RCC 7860 (cell line): ENCODE data around the gene MTERF1.
"Not testable (repeated sequence)": the region's sequence is repeated elsewhere in the genome, so short reads cannot be mapped to it uniquely, and the experiment has no call there.

ENCODE experiments used
- DNase-seq: peaks from one replicate; pipeline ENCODE4 v3.0.0-alpha.2; 2015; ENCODE audit warnings: low spot score
- FAIRE-seq: peaks from 2 replicates; lab custom pipeline; 2012; peaks lifted over from hg19 to GRCh38; lab: Jason Lieb, UNC

MTERF1 gene, protein sequence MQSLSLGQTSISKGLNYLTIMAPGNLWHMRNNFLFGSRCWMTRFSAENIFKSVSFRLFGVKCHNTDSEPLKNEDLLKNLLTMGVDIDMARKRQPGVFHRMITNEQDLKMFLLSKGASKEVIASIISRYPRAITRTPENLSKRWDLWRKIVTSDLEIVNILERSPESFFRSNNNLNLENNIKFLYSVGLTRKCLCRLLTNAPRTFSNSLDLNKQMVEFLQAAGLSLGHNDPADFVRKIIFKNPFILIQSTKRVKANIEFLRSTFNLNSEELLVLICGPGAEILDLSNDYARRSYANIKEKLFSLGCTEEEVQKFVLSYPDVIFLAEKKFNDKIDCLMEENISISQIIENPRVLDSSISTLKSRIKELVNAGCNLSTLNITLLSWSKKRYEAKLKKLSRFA

DNA sequence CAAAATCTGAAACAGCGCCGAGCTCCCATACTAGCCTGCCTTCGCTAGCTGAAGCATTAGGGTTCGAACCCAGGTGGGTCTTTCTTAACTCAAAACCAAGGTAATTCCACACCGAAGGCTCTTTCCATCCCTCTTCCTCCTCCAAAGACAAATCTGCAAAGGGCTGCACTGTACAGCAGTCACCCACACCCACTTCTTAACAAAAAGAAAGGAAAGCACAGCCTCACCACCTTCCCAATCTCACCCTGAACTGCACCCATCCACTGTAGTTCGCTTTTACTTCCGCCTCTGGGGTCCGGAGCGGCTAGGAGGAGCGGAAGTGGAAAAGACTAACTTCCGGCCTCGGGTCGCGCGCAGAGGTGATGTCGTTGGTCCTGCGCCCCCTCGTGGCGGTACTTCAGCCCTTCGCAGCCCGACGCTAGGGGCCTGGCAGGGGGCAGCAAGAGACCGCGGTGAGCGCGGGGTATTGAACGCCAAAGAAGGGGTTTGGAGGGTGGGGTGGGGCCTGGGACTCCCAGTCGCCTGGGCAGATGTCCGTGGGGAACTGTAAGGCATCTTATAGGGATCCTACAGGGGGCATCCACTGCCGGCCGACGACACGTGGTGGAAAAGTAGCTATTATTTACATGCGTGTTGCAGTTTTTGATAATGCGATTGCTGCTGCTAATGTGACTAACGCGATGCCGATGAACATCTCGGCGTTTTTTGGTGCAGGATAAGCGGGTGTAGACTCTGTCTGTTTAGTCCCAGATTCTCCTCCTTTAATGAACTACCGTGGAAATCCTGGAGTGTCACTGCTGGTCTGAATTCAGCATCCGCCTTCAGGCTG lies at the start of gene MTERF1:
MTERF1 (minus strand) TSS at position 290 of the 829 bp plus-strand sequence. CDS start 619 bp downstream, outside the sequence.
- peak; percentile 84 for DNase-seq
- peak; percentile 62 for FAIRE-seq

DNA sequence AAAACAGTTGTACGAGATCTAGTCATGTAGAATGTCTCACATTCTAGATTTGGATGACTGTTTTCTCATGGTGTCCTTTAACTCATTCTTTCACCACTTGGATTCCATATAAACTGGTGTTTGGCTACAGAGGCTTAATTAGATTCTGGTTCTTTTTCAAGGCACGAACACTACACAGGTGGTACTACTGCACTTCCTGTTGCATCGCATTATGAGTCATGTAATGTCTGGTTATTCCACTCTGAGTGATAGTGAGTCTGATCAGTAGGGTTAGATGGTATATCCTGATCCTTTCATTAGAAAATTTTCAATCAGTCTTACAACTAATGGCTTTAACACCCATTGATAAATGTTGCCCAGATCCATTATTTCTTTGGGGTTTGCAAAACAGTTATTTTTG lies 49.0 kb upstream of the MTERF1 start:
- DNase-seq (no peak), FAIRE-seq (no peak)

DNA sequence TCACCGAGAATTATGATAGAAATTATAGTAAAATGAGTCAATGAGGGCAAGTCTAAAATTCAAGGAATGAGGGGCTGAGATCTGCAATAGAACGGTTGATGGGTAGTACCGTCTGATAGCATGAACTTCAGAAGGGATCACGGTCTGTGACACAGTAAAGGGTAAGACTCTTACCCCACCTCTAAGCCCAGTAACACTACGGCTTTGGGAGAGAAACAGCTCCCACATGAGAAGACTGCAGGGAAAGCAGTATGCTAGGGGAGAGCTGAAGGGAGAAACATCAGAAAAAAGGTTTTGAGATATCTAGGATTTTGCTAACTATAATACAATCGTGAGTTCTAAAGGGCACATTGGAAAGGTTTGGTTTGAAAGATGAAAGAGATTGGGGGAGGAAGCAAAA lies 47.4 kb upstream of the MTERF1 start:
- FAIRE-seq (no peak), DNase-seq (no peak)

DNA sequence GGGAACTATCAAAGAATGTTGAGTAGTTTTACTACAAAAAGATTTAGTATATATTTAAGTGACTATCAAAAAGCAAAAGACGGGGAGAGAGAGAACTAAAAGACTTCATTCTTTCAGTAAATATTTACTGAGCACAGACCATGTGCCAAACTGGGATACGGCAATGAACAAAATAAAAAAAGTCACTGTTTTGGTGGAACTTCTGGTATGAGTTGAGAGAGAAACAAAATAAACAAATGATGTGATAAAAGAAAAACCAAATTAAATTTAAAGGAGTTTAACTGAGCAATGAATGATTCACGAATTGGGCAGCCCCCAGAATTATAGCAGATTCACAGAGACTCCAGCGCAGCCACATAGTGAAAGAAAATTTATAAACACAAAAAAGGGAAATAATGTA lies 42.4 kb upstream of the MTERF1 start:
- no peak for FAIRE-seq

DNA sequence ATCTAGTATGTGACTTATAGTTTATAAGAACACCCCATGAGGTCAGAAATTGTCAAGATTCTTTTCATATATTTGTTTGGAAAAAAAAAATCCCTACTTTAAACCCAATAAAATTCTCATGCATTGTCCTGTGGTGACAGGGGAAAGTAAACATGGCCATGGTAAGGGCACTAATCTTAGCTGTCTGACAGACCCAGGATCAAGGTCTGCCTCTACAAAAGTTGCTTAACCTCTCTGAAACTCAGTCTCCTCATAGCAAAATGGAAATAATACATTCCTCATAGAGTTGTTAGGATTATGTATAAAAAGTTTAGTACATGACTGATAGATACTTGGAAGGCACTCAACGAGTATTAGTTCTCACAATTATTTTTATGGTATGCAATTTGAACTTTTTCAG lies 37.9 kb upstream of the MTERF1 start:
- DNase-seq (no peak), FAIRE-seq (no peak)

More for the DNA sequence above, 42.4 kb upstream of the MTERF1 start:
- DNase-seq, result no peak

DNA sequence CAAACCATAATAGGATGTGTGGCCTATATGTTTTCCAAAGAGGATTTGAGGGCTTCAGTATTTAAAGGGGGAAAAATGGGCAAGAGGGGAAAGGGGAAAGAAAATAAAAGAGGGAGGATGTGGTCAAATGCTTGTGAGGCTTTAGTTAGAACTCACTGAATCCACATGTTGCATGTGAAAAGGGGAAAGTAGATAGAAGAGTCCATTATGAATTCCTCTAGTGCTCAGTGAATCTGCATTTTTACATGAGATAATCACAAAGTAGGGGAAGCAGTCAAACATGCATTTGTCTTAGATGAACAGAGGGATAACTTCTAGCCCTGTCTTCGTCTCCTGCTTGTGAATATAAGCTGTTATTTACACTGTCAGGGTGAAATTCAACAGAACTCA lies 35.5 kb upstream of the MTERF1 start:
- DNase-seq (no peak), FAIRE-seq (no peak)

DNA sequence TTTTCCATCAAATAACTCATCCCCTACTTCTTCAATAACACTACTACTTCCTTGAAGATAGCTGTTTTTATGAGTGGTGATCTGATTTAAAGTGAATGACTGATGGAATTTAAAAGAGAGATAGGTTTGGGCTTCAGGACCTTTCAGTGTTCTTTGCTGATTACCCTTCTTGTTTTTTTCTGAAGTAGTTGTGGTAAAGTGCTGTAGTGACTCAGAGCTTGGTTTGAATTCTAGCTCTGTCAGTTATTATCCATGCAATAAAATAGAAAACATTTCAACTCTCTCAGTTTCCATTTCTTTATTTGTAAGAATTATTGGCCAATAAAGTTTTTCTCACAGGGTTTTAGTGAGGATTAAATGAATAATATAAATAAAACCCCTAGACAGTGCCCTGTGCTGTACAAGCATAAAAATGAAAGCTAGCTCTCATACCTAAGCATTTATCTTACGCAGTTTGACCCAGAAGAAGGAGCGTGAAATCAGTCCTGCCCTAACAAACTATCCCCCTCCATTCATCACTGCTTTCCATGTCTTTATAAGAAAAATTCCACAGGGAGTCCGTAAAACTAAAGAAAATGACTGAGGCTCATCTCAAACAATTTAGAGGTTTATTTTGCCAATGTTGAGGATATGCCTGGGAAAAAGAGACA lies 35.0 kb upstream of the MTERF1 start:
- DNase-seq, result no peak
- no peak for FAIRE-seq

DNA sequence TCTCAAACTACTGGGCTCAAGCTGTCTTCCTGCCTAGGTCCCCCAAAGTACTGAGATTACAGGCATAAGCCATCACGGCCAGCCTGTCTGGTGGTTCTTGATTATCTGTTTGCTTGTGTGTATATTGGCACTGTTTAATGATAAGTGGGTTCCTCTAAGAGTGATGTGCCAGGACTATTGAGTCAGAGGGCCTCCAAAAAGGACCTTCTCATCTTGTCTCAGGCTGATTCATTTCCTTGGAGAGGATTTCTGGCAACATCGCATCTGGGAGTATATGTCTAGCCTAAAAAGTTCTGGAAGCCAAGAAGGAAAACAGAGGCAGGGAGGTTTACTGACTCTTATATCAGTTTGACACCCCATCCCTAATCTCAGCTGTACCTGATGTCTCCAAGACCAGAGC lies 33.1 kb upstream of the MTERF1 start:
- DNase-seq (no peak), FAIRE-seq (no peak)

DNA sequence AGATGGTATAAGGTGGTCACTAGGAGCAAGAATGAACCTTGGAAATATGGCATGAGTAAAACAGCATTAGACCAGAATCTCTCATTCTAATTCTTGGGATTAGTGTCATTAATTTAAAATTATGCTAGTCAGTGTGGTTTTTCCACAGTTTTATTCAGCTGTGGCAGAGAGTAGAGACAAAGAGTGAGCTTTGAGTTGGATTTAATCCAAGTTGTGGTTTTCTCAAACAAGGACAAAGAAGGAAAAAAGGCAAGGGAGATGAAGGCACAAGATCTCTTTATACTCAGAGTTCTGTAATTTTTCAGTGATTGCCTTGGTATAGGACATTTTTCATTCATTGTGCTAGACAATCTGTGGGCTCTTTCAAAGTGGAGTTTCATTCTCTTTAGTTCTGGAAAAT lies 32.0 kb upstream of the MTERF1 start:
- DNase-seq (no peak), FAIRE-seq (no peak)

DNA sequence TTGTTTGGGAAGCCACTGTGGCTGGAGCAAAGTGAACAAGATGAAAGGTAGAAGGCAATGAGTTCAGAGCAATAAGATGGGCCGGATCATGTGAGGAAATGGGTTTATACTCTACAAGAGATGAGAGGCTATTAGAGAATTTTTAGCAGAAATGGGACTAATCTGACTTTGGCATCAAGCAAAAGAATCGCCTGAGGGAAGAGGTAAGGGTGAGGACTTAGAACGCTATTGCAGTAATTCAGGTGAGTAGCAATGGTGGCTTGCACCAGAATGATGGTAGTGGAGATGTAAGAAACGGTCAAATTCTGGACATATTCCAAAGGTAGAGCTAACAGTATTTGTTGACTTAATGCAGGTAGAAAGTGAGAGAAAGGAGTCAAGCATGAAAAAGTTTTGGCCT lies 30.6 kb upstream of the MTERF1 start:
- no peak for FAIRE-seq
- no peak for DNase-seq

DNA sequence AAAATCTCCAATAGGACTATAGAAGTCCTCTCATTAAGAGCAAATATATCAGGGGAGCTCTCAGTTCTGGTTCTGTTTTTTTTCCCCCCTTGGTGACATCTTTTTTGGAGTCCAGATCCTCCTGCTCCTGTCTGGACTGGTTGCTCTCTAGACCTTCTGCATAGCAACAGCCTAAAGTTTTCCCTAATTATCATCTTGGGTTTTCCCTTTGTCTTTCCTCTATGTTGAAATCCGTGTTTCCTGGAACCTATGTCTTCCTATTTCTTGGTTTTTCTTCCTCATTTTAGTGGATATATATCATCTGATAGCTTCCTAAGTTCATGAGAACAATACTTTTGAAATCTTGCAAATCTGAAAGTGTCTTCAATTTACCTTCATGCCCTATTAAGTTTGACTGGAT lies 29.7 kb upstream of the MTERF1 start:
- no peak for DNase-seq
- no peak for FAIRE-seq

DNA sequence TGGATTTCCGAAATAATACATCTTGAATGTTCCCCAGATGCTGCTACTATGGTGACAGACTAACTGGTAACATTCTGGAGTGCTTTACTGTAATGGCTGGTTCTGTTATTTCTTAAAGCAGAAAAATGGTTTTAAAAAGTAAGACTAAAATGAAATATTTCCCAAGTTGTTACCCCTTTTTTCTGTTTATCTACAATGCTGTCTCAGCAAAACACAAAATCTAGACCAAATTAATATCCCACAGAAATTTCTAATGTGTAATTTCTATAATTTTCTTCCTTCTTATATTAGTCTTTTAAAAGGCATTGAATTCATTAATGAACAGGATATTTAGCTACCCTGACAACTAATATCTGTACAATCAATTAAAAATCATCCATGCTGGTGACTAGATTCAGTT lies 19.1 kb upstream of the MTERF1 start:
- FAIRE-seq (no peak), DNase-seq (no peak)

DNA sequence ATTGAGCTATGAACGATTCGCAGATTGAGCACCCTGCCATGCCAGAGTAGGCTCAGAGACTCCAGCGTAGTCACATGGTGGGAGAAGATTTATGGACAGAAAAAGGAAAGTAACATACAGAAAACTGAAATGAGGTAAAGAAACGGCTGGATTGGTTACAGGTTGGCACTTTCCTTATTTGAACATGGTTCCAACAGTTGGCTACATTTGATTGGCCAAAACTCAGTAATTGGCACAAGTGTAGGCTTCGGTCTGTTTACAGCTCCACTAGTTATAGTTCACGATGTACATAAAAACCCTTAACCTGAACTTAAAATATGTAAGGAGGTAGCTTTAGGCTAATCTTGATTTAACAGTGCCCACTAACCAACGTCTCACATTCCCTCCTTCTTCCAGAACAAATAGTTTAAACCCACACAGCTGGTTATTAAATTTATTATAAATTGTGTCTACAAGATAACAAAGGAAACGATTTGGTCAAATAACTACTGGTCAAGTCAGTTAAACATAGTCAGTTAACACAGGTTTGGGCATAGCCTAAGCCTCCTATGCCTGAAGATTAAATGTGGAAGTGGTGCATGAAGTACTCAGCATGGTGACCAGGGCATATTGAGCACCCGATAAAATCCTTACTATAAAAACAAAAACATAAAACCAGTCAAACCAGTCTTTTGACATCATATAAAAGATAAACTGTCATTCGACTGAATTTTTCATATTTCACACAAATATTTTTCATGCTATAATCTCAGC lies 17.9 kb upstream of the MTERF1 start:
- FAIRE-seq (no peak), DNase-seq (no peak)

DNA sequence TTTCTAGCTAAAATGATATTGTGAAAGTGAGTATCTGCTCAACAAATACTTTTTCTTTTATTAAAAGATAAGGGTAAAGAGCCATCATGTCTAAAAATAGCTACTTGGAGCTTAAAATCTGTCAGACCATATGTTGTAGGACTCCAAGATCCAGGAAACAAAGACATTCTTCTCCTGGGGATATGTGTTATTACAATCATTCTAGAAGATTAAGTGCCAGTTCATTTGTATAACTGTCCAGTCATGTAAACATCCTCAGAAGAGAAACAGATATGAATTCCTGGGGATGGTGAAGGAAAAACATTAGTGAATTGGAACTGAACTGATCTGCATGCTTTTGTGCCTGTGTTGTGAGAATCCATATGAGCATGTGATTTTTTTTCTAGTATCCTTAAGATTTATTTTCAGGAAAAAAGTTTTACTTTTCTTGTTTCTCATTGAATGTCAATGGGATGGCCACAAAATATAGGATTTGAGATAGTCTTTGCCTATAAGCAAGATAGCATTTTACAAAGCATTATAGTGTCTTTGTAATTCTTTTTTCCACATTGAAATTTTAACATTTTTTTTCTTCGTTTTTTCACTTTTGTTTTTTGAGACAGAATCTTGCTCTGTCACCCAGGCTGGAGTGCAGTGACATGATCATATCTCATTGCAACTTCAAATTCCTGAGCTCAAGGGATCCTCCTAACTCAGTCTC lies 14.4 kb upstream of the MTERF1 start:
- no peak for FAIRE-seq

DNA sequence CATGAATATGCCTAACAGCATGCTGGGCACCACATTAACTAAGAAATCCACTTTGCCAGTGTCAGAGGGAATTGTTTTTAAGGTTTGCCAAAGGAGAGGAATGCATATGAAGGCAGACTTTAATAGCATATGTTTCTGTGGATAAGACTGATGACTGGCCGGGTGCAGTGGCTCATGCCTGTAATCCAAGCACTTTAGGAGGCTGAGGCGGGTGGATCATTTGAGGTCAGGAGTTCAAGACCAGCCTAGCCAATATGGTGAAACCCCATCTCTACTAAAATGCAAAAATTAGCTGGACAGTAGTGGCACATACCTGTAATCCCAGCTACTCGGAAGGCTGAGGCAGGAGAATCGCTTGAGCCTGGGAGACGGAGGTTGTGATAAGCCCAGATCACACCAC lies 13.2 kb upstream of the MTERF1 start:
- FAIRE-seq, result not testable (repeated sequence)

More for the DNA sequence above, 14.4 kb upstream of the MTERF1 start:
- DNase-seq, result no peak

DNA sequence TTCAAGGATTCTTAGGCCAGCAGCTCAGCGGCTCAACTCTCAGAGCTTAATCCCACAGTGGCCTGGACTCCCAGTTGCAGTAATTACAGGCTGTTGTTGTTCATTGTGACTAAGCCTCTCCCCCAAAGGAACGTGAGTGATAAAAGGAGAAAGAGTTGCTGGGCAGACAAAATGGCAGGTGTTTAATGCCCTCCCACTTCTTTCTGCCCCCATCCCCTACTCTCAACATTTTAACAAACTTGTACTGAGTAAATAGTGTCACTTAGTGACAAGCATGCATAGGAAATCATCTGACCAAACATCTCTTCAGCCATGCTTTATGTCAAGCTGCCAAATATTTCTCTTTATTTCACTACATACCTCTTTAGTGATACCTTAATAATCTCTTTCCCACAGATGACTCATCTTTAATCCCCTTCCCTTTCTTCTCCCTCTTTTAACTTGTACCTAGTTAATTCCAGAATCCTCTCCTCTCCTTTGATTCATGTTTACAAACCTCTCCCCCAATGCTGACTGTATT lies 12.4 kb upstream of the MTERF1 start:
- peak; percentile 8 for FAIRE-seq

More for the DNA sequence above, 13.2 kb upstream of the MTERF1 start:
- not testable (repeated sequence) for DNase-seq

DNA sequence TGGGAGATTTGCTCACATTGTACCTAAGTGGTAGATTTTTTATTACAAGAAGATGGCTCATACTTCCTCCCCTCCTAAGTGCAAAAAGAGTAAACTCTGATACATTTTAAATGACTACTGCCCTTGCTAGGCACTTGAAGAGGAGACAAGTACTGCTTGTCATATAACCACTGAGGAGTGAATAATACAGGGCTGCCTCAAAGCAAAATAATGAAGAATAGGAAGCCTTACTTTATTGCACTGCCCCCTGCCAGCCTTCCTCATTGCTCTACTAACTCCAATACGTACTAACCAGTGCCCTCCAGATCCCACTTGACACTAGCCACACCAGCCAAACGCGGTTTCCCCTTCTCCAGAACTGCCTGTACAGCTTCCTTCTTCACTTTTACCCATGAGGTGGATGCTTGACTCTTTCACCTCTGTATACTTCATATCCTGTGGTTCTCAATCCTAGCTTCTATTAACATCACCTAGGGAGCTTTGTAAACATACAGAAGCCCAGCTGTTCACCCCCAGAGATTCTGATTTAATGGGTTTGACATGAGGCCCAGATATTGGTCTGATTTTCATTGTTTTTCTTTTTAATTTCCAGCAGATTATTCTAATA lies 11.7 kb upstream of the MTERF1 start:
- FAIRE-seq (no peak), DNase-seq (no peak)

More for the DNA sequence above, 12.4 kb upstream of the MTERF1 start:
- peak; percentile 40 for DNase-seq

DNA sequence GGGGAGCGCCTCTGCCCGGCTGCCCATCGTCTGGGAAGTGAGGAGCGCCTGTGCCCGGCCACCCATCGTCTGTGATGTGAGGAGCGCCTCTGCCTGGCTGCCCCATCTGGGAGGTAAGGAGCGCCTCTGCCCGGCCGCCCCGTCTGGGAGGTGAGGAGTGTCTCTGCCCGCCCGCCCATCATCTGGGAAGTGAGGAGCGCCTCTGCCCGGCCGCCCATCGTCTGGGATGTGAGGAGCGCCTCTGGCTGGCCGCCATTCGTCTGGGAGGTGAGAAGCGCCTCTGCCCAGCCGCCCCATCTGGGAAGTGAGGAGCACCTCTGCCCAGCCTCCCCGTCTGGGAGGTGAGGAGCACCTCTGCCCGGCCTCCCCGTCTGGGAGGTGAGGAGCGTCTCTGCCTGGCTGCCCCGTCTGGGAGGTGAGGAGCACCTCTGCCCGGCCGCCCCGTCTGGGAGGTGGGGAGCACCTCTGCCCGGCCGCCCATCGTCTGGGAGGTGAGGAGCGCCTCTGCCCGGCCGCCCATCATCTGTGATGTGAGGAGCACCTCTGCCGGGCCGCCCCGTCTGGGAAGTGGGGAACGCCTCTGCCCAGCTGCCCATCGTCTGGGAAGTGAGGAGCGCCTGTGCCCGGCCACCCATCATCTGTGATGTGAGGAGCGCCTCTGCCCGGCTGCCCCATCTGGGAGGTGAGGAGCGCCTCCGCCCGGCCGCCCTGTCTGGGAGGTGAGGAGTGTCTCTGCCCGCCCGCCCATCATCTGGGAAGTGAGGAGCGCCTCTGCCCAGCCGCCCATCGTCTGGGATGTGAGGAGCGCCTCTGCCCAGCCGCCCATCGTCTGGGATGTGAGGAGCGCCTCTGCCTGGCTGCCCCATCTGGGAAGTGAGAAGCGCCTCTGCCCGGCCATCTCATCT lies 8.0 kb upstream of the MTERF1 start:
- not testable (repeated sequence) for FAIRE-seq, DNase-seq
